PC-3 (cell line): ENCODE results near the gene VWA8. TPM values are rescaled to one million over a fixed set of nuclear protein-coding genes. Genes with fewer than 3 reads are reported as not detected.
A peak's percentile ranks its signal among the peaks of the same experiment; 100 is the strongest.

ENCODE experiments used
- ATAC-seq: fragments of 200-7000 bp; cut with Tn5 transposase; 2 replicates; pipeline ENCODE4 v1.9.1; 2020; ENCODE audit warnings: mild to moderate bottlenecking, moderate library complexity
- BruUV-seq: library from RNA; stranded (reverse); fragments of 400-500 nt; replicated peaks from 2 replicates; lab custom pipeline; 2021; lab: Mats Ljungman, UMichigan
- CTCF ChIA-PET: fragments of 300-600 bp; sonication (Branson Sonifier 250); formaldehyde crosslinking; loops from one replicate; lab custom pipeline; 2022; ENCODE audit warnings: antibody characterized with exemption; lab: Charles Lee
- POLR2A ChIA-PET: fragments of 300-600 bp; sonication (Branson Sonifier 250); formaldehyde crosslinking; loops from one replicate; lab custom pipeline; 2022; ENCODE audit warnings: antibody characterized with exemption; ENCODE audit not compliant: unreplicated experiment; lab: Charles Lee
- DNase-seq: peaks from one replicate; pipeline ENCODE4 v3.0.0-alpha.2; 2015
- H2AFZ ChIP-seq: fragments of 300-600 bp; sonication (generic); 2 replicates; pipeline ENCODE4 v1.6.0; 2016; ENCODE audit warnings: antibody characterized with exemption, low read length
- H3F3A ChIP-seq: fragments of 300-600 bp; sonication (generic); one replicate; pipeline ENCODE4 v1.6.0; 2017; ENCODE audit warnings: antibody characterized with exemption, low read length, control low read depth, mild to moderate bottlenecking; ENCODE audit not compliant: unreplicated experiment
- H3K27ac ChIP-seq: fragments of 300-600 bp; sonication (generic); 2 replicates; pipeline ENCODE4 v1.5.1; 2016; ENCODE audit warnings: mild to moderate bottlenecking, low read length
- H3K27me3 ChIP-seq: fragments of 300-600 bp; sonication (generic); 2 replicates; pipeline ENCODE4 v1.6.1; 2016; ENCODE audit warnings: low read length, mixed read lengths
- H3K36me3 ChIP-seq: fragments of 300-600 bp; sonication (generic); 2 replicates; pipeline ENCODE4 v1.6.1; 2016; ENCODE audit warnings: low read depth, mixed run types, low read length, mixed read lengths
- H3K4me1 ChIP-seq: fragments of 300-600 bp; sonication (generic); 2 replicates; pipeline ENCODE4 v1.5.1; 2016; ENCODE audit warnings: low read length; ENCODE audit not compliant: insufficient read depth
- H3K4me2 ChIP-seq: fragments of 300-600 bp; sonication (generic); 2 replicates; pipeline ENCODE4 v1.6.0; 2016; ENCODE audit warnings: low read length
- H3K4me3 ChIP-seq: fragments of 300-600 bp; sonication (generic); 2 replicates; pipeline ENCODE4 v1.5.1; 2016; ENCODE audit warnings: mild to moderate bottlenecking, low read length, mixed read lengths
- H3K79me2 ChIP-seq: fragments of 300-600 bp; sonication (generic); 2 replicates; pipeline ENCODE4 v1.6.1; 2017; ENCODE audit warnings: low read length, mixed read lengths
- H3K9ac ChIP-seq: fragments of 300-600 bp; sonication (generic); 2 replicates; pipeline ENCODE4 v1.6.0; 2016; ENCODE audit warnings: mild to moderate bottlenecking, low read length
- H3K9me2 ChIP-seq: fragments of 300-600 bp; sonication (generic); replicated peaks from 2 replicates; pipeline ENCODE4 v1.6.1; 2016; ENCODE audit warnings: mixed run types, low read length, mixed read lengths
- H3K9me3 ChIP-seq: fragments of 300-600 bp; sonication (generic); 2 replicates; pipeline ENCODE4 v1.6.1; 2016; ENCODE audit warnings: low read length, mixed read lengths
- H4K20me1 ChIP-seq: fragments of 300-600 bp; sonication (generic); 2 replicates; pipeline ENCODE4 v1.6.1; 2016; ENCODE audit warnings: low read length, mixed read lengths
- CTCF ChIP-seq: fragments of 300-600 bp; sonication (generic); conservative IDR thresholded peaks from 2 replicates; pipeline ENCODE4 v1.5.1; 2017; ENCODE audit warnings: antibody characterized with exemption, low read depth, mild to moderate bottlenecking, low read length
- EZH2 ChIP-seq: fragments of 300-600 bp; sonication (generic); IDR thresholded peaks from one replicate; pipeline ENCODE4 v1.6.1; 2017; ENCODE audit warnings: antibody characterized with exemption, mild to moderate bottlenecking, low read length; ENCODE audit not compliant: unreplicated experiment
- EZH2phosphoT487 ChIP-seq: fragments of 300-600 bp; sonication (generic); IDR thresholded peaks from 2 replicates; pipeline ENCODE4 v1.6.1; 2018; ENCODE audit warnings: mild to moderate bottlenecking, antibody characterized with exemption, low read length, borderline replicate concordance
- intact Hi-C: fragments of 100-400 bp; cut with micrococcal nuclease; formaldehyde crosslinking; loops from 2 replicates; pipeline ENCODE4 v1.9.0; 2023
- total RNA-seq: library from RNA; depleted of rRNA; stranded (reverse); fragments of >200 nt; gene quantifications from 2 replicates; pipeline ENCODE4 v1.2.3, GENCODE V29; 2014

The VWA8 gene
- total RNA-seq, 1 experiment from 2014 or later = 10.0 TPM

DNA sequence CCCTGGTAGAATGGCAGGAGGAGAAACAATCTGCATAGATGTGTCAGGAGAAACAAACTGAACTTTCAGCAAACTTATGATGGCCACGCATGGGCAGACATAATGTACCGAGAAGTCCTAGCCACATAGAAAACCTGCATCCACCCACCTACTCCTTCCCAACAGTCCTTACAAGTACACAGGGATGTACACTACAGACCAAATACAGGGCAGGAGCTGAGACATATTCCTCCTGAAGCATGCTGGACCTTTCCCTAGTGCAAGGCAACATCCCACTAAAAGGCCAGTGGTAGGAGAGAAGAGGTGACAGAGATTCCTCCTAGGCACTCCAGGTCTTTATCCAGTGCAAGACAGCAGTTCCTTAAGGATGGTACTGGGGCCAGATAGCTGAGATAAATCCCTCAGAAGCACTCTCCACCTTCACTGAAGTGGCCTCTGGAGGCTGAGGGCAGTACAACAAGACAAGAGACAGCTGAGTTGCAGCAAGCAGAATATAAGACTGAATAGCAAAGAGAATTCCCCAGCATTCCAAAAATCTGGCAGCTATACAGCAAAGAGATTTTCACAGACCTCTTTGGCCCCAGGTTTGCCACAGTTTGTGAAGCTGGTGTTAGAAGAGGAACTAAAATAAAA is 18.3 kb downstream of the VWA8 start:
- H2AFZ ChIP-seq = no peak overlapping the region
- peaks cover 8% of the 10 kb centered on the region; the same call in 1 of the 2 replicates for H3K4me1 ChIP-seq
- no peak overlapping the region for H3K4me2 ChIP-seq
- POLR2A ChIA-PET = no interaction called here
- TF ChIP-seq EZH2phosphoT487 (no peak), EZH2 (no peak), CTCF (peak; percentile 38; the same call in 1 of the 2 replicates)
- H3F3A ChIP-seq = no peaks in the 10 kb centered on the region
- H3K27ac ChIP-seq = no peak overlapping the region
- no peak overlapping the region for H3K4me3 ChIP-seq
- no peaks in the 10 kb centered on the region for H3K9me3 ChIP-seq
- intact Hi-C loops = no loop called here
- ATAC-seq (peak; percentile 67), DNase-seq (peak; percentile 34)
- no peaks in the 10 kb centered on the region for H3K9me2 ChIP-seq
- no peak overlapping the region for H3K9ac ChIP-seq
- 0 out of 2 replicates have a peak, but pooled peaks cover 3% of the 10 kb centered on the region for H4K20me1 ChIP-seq
- H3K27me3 ChIP-seq = no peaks in the 10 kb centered on the region
- CTCF ChIA-PET = interaction anchor here (1.0 kb wide), 1 partner anchor 274 kb away, joined by 3 read pairs; no protein-coding TSS in a partner anchor
- H3K36me3 ChIP-seq = peaks cover 18% of the 10 kb centered on the region
- peaks cover 52% of the 10 kb centered on the region for H3K79me2 ChIP-seq
- no TSS peak for BruUV-seq

GRCh38 chr13:41941174-41941573 is 19.7 kb downstream of the VWA8 start:
- Histone ChIP-seq H3K4me3 (no peak overlapping the region), H3K9me3 (no peaks in the 10 kb centered on the region), H3K36me3 (peaks cover 5% of the 10 kb centered on the region), H3K79me2 (peaks cover 52% of the 10 kb centered on the region), H3K9me2 (no peaks in the 10 kb centered on the region), H4K20me1 (0 out of 2 replicates have a peak, but pooled peaks cover 3% of the 10 kb centered on the region), H2AFZ (no peak overlapping the region), H3K27ac (no peak overlapping the region), H3K27me3 (no peaks in the 10 kb centered on the region), H3K4me1 (peaks cover 8% of the 10 kb centered on the region; the same call in 1 of the 2 replicates), H3F3A (no peaks in the 10 kb centered on the region), H3K4me2 (no peak overlapping the region), H3K9ac (no peak overlapping the region)
- ChIA-PET CTCF (no interaction called here), POLR2A (no interaction called here)
- no TSS peak for BruUV-seq
- intact Hi-C loops = no loop called here
- TF ChIP-seq EZH2 = no peak
- no peak for TF ChIP-seq CTCF
- TF ChIP-seq EZH2phosphoT487 = no peak
- DNase-seq (no peak), ATAC-seq (no peak)

- Histone ChIP-seq H3K27me3 (no peaks in the 10 kb centered on the region), H3K36me3 (no peaks in the 10 kb centered on the region; the same call in 1 of the 2 replicates), H3K4me2 (no peak overlapping the region), H3K9ac (no peak overlapping the region), H4K20me1 (0 out of 2 replicates have a peak, but pooled peaks cover 3% of the 10 kb centered on the region), H3K27ac (no peak overlapping the region), H3K9me3 (no peaks in the 10 kb centered on the region), H3K4me3 (no peak overlapping the region), H3K79me2 (peaks cover 40% of the 10 kb centered on the region), H3K4me1 (0 out of 2 replicates have a peak, but pooled peaks cover 1% of the 10 kb centered on the region), H2AFZ (no peak overlapping the region), H3K9me2 (no peaks in the 10 kb centered on the region), H3F3A (no peaks in the 10 kb centered on the region)
- intact Hi-C loops = no loop called here
- ChIA-PET CTCF (no interaction called here), POLR2A (no interaction called here)
- no peak for ATAC-seq
- no peak for TF ChIP-seq EZH2
- no peak for DNase-seq
- BruUV-seq = no TSS peak
Observed at GRCh38 chr13:41939398-41939797, 21.5 kb downstream of the VWA8 start.
